ENCODE results near the gene MLH3. TPM values are rescaled to one million over a fixed set of nuclear protein-coding genes. Genes with fewer than 3 reads are reported as not detected.

Gene MLH3
- total and polyA plus RNA-seq, 4 donors, result 7.3 to 43.6 (median 22.6) TPM

DNA sequence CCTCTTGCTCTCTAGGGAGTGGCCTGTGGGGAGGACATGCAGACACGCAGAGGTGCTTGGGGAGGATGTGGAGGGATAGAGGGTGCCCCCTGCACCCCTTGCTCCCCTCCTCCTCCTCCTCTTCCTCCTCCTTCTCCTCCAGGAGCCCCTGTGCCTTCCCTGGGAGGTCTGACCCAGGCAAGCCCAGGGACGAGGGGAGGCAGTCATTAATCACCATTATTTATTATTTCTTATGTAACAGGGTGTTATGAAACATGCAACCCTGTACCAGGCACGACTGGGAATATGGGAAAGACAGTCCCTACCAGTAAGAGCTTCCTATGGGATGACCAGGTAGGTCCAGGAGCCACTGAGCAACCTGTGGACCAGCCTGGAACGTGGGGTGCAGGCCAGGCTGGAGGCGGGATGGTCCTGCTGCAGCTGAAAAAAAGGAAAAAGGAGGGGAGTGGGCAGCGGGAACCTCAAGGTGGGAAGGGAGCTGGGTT lies 73.3 kb downstream of the MLH3 start:
- Histone ChIP-seq H3K27ac (ENCODE audit: low read depth in 1 of 2, low read length in 2 of 2) (no peak overlapping the region), H3K36me3 (ENCODE audit: control insufficient read depth in 1 of 2, insufficient read depth in 2 of 2, low read length in 1 of 2) (no peaks in the 10 kb centered on the region), H3K4me1 (ENCODE audit: control insufficient read depth in 1 of 2, insufficient read depth in 2 of 2, low read length in 2 of 2) (no peaks in the 10 kb centered on the region), H3K4me3 (ENCODE audit: low read length in 2 of 2) (no peak overlapping the region), H3K9me3 (ENCODE audit: control insufficient read depth, low read length) (no peaks in the 10 kb centered on the region), H3K27me3 (ENCODE audit: control insufficient read depth in 1 of 2, insufficient read depth in 2 of 2, low read length in 1 of 2) (no peaks in the 10 kb centered on the region)
- 64 to 67% methylated on average over 6 of the region's 6 CpGs for WGBS, 2 donors
- intact Hi-C loops (cut with DNase I), result no loop called here
- ATAC-seq (ENCODE audit: low FRiP score) (no peak), DNase-seq (peak in 1 of 2 donors; percentile 24)

DNA sequence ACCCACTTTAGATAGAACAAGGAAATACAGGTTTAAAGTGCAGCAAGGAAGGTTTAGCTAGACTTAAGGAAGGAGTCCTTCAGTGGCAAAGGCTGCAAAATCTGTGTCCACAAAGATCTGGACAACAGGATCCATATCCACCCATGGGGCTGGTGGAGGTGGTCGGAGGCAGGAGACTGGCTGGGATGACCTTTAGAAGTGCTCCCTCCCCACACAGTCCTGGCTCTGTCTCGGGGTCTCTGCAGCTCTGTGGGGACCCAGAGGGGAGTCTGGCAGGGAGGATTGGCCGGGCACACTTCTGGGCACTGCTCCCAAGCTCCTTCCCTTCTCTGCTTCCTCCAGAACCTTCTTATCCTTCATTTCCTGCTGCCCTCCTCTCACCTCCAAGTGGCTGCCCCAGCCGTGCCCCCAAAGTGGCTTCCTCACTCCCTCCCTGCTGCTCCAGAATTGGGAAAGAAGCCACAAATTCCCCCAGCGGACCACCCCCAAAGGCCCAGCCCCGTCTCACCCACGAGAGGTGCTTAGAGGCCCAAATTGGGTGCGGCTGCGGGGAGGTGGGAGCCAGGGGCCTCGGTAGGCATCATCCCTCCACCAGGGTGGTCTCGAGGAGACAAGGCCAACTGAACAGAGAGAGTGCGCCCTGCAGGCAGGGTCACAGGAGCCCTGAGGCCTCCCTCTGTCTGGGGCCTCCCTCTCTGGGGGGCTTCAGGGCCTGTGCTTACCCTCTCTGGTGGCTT lies 73.9 kb downstream of the MLH3 start:
- no peaks in the 10 kb centered on the region for H3K27me3 ChIP-seq (ENCODE audit: control insufficient read depth in 1 of 2, insufficient read depth in 2 of 2, low read length in 1 of 2)
- intact Hi-C loops (cut with DNase I), result no loop called here
- no peaks in the 10 kb centered on the region for H3K9me3 ChIP-seq (ENCODE audit: control insufficient read depth, low read length)
- no peaks in the 10 kb centered on the region for H3K36me3 ChIP-seq (ENCODE audit: control insufficient read depth in 1 of 2, insufficient read depth in 2 of 2, low read length in 1 of 2)
- no peak for ATAC-seq (ENCODE audit: low FRiP score)
- peak in 1 of 2 donors; percentile 71 for DNase-seq
- H3K4me3 ChIP-seq (ENCODE audit: low read length in 2 of 2), result no peak overlapping the region
- H3K27ac ChIP-seq (ENCODE audit: low read depth in 1 of 2, low read length in 2 of 2), result no peak overlapping the region
- 87 to 90% methylated on average over 12 of the region's 12 CpGs for WGBS, 2 donors
- H3K4me1 ChIP-seq (ENCODE audit: control insufficient read depth in 1 of 2, insufficient read depth in 2 of 2, low read length in 2 of 2), result no peaks in the 10 kb centered on the region

DNA sequence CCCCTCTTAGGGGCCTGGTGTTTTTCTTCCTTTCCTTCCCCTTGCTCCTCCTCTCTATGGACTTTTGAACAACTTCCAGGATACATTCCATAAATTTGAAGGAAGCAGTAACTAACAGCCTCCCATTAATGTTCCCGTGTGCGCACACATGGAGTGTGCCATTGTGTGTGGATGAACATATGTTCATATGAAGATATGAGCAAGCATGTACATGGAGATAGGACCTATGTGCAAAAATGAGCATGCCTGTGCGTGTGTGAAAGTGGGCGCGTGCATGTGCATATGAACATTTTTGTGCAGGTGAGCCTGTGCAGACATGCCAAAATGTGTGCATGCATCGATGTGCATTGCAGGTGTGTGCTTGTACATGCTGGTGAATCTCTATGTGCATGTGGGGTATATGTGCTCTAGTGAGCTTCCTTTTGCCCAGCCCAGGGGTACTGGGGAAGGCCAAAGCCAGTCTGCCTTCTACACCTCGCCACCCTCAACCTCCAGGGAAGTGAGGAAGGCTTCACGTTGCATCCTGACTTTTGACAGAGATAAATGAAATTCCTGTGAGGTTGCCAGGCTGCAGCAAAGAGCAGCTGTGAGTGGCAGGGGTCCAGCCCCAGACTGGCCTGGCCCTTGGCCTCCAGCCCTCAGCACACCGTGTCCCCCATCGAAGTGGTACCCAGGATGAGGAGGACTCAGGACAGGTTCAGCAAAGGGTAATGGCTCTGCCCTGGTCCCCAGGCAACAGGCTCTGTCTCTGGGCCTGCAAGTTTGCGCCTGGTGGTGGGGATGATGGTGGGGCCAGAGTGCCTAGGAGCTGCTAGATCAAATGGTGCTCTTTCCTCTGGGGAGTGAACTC lies 74.8 kb downstream of the MLH3 start:
- intact Hi-C loops (cut with DNase I), result no loop called here
- no peak overlapping the region for H3K27ac ChIP-seq (ENCODE audit: low read depth in 1 of 2, low read length in 2 of 2)
- H3K27me3 ChIP-seq (ENCODE audit: control insufficient read depth in 1 of 2, insufficient read depth in 2 of 2, low read length in 1 of 2), result no peaks in the 10 kb centered on the region
- no peaks in the 10 kb centered on the region for H3K36me3 ChIP-seq (ENCODE audit: control insufficient read depth in 1 of 2, insufficient read depth in 2 of 2, low read length in 1 of 2)
- 81 to 88% methylated on average over 11 of the region's 11 CpGs for WGBS, 2 donors
- no peaks in the 10 kb centered on the region for H3K9me3 ChIP-seq (ENCODE audit: control insufficient read depth, low read length)
- DNase-seq, result peak in 1 of 2 donors; percentile 46
- no peaks in the 10 kb centered on the region for H3K4me1 ChIP-seq (ENCODE audit: control insufficient read depth in 1 of 2, insufficient read depth in 2 of 2, low read length in 2 of 2)
- no peak for ATAC-seq (ENCODE audit: low FRiP score)
- no peak overlapping the region for H3K4me3 ChIP-seq (ENCODE audit: low read length in 2 of 2)

DNA sequence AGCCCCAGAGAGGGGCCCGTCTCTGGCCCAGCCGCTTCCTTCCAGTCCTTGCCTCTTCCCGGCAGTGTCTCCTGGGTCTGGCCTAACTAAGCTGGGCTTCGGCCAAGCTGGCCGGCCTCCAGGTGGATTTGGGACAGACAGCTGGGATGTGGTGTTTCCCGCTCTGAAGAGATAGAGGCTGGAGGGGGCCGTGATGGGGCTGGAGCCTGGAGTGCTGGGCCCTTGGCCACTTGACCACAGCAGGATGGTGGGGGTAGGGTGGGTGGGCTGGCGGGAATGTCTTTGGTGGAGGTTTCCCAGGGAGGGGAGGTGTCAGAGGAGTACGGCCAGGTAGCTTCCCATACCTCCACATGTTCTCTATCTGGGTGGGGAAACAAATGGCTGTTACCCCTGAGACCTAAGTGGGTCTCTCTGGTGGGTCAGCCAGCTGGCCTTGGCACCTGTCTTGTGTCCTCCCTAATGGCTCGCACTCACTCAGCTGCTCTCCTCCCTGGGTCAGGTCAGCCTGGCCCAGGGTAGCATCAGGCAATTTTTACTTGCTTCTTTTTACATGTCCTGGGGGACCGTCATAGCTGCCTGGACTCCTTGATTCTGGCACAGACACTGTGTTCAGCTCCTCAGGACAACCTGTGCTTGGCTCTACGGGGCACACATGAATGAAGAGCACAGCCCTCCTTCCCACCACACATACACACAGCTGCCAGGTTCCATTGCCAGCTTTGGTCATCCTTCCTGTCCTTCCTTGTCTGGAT lies 76.0 kb downstream of the MLH3 start:
- peak; percentile 79 to 87 for DNase-seq
- H3K9me3 ChIP-seq (ENCODE audit: control insufficient read depth, low read length), result no peaks in the 10 kb centered on the region
- ATAC-seq (ENCODE audit: low FRiP score), result peak; percentile 59
- no peaks in the 10 kb centered on the region for H3K4me1 ChIP-seq (ENCODE audit: control insufficient read depth in 1 of 2, insufficient read depth in 2 of 2, low read length in 2 of 2)
- H3K4me3 ChIP-seq (ENCODE audit: low read length in 2 of 2), result no peak overlapping the region
- no peaks in the 10 kb centered on the region for H3K27me3 ChIP-seq (ENCODE audit: control insufficient read depth in 1 of 2, insufficient read depth in 2 of 2, low read length in 1 of 2)
- 68 to 77% methylated on average over 12 of the region's 12 CpGs for WGBS, 2 donors
- no peak overlapping the region for H3K27ac ChIP-seq (ENCODE audit: low read depth in 1 of 2, low read length in 2 of 2)
- intact Hi-C loops (cut with DNase I), result no loop called here
- no peaks in the 10 kb centered on the region for H3K36me3 ChIP-seq (ENCODE audit: control insufficient read depth in 1 of 2, insufficient read depth in 2 of 2, low read length in 1 of 2)

DNA sequence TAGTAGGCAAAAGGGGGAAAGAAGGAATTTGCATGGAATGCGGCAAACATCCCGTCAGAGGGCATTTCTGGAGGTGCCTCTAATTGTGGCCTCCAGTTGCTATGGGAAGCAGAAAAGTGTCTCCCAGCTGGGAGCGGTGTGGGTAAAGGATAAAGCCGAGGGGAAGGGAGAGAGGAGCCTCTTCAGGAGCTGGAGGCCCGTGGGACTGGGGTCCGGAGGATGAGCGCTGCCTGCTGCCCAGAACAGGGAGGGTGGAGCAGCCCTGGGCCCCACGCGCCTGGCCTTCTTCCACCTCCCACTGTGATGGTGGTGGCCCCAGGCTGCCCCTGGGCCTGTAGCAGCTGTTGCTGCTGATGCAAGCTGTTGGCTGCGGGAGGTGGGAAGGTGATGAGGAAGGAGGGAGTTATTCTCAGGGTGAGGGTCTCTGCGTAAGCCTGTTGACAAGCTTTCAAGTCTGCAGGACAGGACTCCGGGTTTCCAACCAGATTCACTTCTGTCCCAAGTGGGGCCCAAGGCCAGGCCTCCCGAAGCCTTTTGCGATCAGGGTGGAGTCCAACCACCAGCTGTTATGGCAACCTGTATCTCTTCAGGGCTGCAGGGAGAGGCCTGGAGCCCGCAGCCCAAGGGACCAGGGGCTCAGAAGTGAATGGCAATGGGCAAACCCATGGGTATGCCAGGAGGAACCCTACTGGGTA lies 76.8 kb downstream of the MLH3 start:
- no peaks in the 10 kb centered on the region for H3K9me3 ChIP-seq (ENCODE audit: control insufficient read depth, low read length)
- no peak overlapping the region for H3K4me3 ChIP-seq (ENCODE audit: low read length in 2 of 2)
- 93% methylated on average over 15 of the region's 15 CpGs for WGBS, 2 donors
- H3K27ac ChIP-seq (ENCODE audit: low read depth in 1 of 2, low read length in 2 of 2), result no peak overlapping the region
- intact Hi-C loops (cut with DNase I), result no loop called here
- ATAC-seq (ENCODE audit: low FRiP score) (peak; percentile 10), DNase-seq (peak in 1 of 2 donors; percentile 73)
- H3K36me3 ChIP-seq (ENCODE audit: control insufficient read depth in 1 of 2, insufficient read depth in 2 of 2, low read length in 1 of 2), result no peaks in the 10 kb centered on the region
- H3K4me1 ChIP-seq (ENCODE audit: control insufficient read depth in 1 of 2, insufficient read depth in 2 of 2, low read length in 2 of 2), result no peaks in the 10 kb centered on the region
- no peaks in the 10 kb centered on the region for H3K27me3 ChIP-seq (ENCODE audit: control insufficient read depth in 1 of 2, insufficient read depth in 2 of 2, low read length in 1 of 2)

DNA sequence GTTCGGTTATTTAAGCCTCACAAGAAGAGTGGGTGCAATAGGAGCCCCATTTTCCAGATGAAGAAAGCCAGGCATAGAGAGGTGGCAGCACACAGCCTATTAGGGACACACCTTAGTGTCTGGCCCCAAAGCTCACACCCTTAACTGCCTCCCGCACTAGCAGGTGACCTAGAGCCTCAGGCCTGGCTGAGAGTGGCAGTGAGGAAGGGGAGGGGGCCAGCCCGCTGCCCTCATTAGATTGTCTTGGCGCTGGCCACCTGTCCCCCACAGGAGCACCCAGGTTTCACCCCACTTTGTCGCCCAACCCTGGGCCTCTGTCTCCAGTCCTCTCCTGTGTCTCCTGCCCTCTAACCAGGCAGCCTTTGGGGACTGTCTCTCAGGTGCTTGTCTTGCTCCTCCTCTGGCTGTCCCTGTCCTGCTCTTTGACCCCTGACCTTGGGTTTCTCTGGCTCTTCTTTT lies 77.3 kb downstream of the MLH3 start:
- DNase-seq, result peak in 1 of 2 donors; percentile 31
- intact Hi-C loops (cut with DNase I), result no loop called here
- Histone ChIP-seq H3K9me3 (ENCODE audit: control insufficient read depth, low read length) (no peaks in the 10 kb centered on the region), H3K4me3 (ENCODE audit: low read length in 2 of 2) (no peak overlapping the region), H3K27me3 (ENCODE audit: control insufficient read depth in 1 of 2, insufficient read depth in 2 of 2, low read length in 1 of 2) (no peaks in the 10 kb centered on the region), H3K36me3 (ENCODE audit: control insufficient read depth in 1 of 2, insufficient read depth in 2 of 2, low read length in 1 of 2) (no peaks in the 10 kb centered on the region), H3K27ac (ENCODE audit: low read depth in 1 of 2, low read length in 2 of 2) (no peak overlapping the region), H3K4me1 (ENCODE audit: control insufficient read depth in 1 of 2, insufficient read depth in 2 of 2, low read length in 2 of 2) (no peaks in the 10 kb centered on the region)
- WGBS, 2 donors, result 95 to 98% methylated on average over 5 of the region's 5 CpGs
- no peak for ATAC-seq (ENCODE audit: low FRiP score)

DNA sequence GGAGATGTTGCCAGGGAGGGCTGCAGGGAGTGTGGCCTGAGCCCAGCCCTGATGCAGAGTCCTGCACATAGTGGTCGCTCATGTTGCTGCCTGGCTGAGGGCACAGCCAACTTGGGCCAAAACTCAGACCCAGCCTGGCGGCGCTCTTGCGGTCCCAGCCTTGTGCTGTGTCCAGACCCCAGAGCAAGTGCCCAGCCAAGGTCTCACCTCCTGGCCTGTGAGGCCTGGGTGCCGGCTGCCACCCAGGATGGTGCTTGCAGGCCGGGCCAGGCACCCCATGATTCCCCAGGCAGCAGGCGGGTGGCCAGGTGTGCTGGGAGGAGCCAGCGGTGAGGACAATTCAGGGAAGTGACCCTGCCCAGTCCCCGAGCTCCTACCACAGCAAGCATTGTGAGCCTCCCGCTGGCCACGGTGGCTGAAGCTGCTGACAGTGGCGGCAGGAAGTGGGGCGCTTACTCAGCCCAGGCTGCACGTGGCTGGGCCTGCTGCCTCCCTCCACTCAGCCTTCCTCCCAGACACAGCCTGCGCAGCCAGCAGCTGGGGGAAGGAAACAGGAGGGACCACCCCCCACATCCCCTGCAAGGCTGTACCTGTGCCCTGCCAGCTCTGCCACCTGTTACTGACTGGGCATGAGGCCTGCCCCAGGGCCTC lies 78.1 kb downstream of the MLH3 start:
- no peak overlapping the region for H3K27ac ChIP-seq (ENCODE audit: low read depth in 1 of 2, low read length in 2 of 2)
- H3K4me1 ChIP-seq (ENCODE audit: control insufficient read depth in 1 of 2, insufficient read depth in 2 of 2, low read length in 2 of 2), result no peaks in the 10 kb centered on the region

DNA sequence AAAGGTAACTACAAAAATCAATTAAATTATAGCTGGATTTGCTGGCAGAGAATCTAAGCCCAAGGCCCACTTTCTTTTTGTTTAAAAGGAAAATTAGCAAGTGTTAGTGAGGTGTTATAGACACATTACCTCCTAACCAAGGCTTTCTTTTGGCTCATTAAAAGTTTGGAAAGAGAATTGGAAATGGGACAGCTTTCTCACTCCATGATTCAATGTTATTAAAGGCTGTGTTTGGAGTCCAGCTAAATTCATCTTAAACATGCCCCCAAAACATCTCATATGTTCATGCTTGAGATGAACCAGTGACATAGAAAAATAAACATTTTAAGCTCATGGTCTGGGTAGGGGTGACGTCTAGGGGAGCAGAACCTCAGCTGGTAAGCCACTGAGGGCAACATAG lies 82.5 kb downstream of the MLH3 start:
- Histone ChIP-seq H3K27me3 (ENCODE audit: control insufficient read depth in 1 of 2, insufficient read depth in 2 of 2, low read length in 1 of 2) (no peaks in the 10 kb centered on the region), H3K27ac (ENCODE audit: low read depth in 1 of 2, low read length in 2 of 2) (no peak overlapping the region), H3K4me3 (ENCODE audit: low read length in 2 of 2) (no peak overlapping the region), H3K9me3 (ENCODE audit: control insufficient read depth, low read length) (no peaks in the 10 kb centered on the region), H3K4me1 (ENCODE audit: control insufficient read depth in 1 of 2, insufficient read depth in 2 of 2, low read length in 2 of 2) (no peaks in the 10 kb centered on the region), H3K36me3 (ENCODE audit: control insufficient read depth in 1 of 2, insufficient read depth in 2 of 2, low read length in 1 of 2) (no peaks in the 10 kb centered on the region)
- ATAC-seq (ENCODE audit: low FRiP score), result no peak
- DNase-seq, result no peak
- 8 to 24% methylated on average over 1 of the region's 1 CpG for WGBS, 2 donors
- intact Hi-C loops (cut with DNase I), result no loop called here

More for the DNA sequence above, 78.1 kb downstream of the MLH3 start:
- Histone ChIP-seq H3K36me3 (ENCODE audit: control insufficient read depth in 1 of 2, insufficient read depth in 2 of 2, low read length in 1 of 2) (no peaks in the 10 kb centered on the region), H3K9me3 (ENCODE audit: control insufficient read depth, low read length) (no peaks in the 10 kb centered on the region), H3K4me3 (ENCODE audit: low read length in 2 of 2) (no peak overlapping the region), H3K27me3 (ENCODE audit: control insufficient read depth in 1 of 2, insufficient read depth in 2 of 2, low read length in 1 of 2) (no peaks in the 10 kb centered on the region)
- ATAC-seq (ENCODE audit: low FRiP score) (peak; percentile 59), DNase-seq (peak; percentile 79 to 88)
- WGBS, 2 donors, result 89 to 91% methylated on average over 10 to 15 of the region's 15 CpGs
- intact Hi-C loops (cut with DNase I), result no loop called here

All from aorta (tissue), 5 donors.